ENCODE results near the gene WDR35.
"Not testable (repeated sequence)": the region's sequence is repeated elsewhere in the genome, so short reads cannot be mapped to it uniquely, and the experiment has no call there.

WDR35 gene

DNA sequence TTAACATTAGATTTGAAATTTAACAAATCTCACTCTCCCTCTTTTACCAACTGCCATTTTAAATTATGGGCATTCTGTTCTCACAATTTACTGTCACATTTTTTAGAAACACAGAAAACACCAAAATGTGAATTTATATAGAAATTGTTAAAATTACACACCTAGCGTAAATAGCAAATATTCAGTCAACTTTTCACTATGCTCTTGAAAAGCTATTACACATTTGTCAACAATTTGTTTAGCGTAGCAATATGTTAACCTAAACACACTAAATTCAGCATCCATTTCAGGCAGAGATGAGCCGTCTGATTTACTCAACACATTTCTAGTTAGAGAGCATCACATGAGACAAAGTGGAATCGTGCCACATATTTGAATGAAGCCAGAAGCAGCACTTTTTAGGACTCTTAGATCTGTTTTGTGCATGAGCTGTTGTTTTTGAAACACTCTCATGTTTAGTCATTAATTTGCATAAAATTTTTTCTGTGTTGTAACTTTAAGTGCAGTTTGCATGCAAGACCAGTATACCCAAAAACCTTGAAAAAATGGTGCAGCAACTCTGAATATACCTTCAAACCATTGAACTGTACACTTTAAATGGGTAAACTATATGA is 96.3 kb downstream of the WDR35 start:
- Histone ChIP-seq H3F3A (ENCODE audit: insufficient read depth, low read length) (no peaks in the 10 kb centered on the region), H3K79me2 (ENCODE audit: low read length) (peaks cover 14% of the 10 kb centered on the region), H3K27ac (ENCODE audit: low read length) (no peak overlapping the region), H3K36me3 (replicated peaks; ENCODE audit: insufficient read depth, low read length) (no peaks in the 10 kb centered on the region), H3K9me2 (replicated peaks; ENCODE audit: insufficient read depth, low read length) (no peaks in the 10 kb centered on the region), H3K4me2 (ENCODE audit: low read depth, low read length) (no peak overlapping the region), H3K9me3 (replicated peaks; ENCODE audit: insufficient read depth, low read length) (no peaks in the 10 kb centered on the region), H3K4me3 (ENCODE audit: low read length) (no peak overlapping the region), H2AFZ (ENCODE audit: low read length) (no peak overlapping the region), H3K27me3 (replicated peaks; ENCODE audit: insufficient read depth, low read length) (no peaks in the 10 kb centered on the region), H3K9ac (ENCODE audit: low read length) (no peak overlapping the region), H4K20me1 (ENCODE audit: insufficient read depth, low read length) (0 out of 2 replicates have a peak, but pooled peaks cover 3% of the 10 kb centered on the region), H3K4me1 (ENCODE audit: low read length) (0 out of 2 replicates have a peak, but pooled peaks cover 8% of the 10 kb centered on the region)
- DNase-seq, result no peak
- TF ChIP-seq EZH2 (optimal IDR thresholded peaks at IDR 0.05; ENCODE audit: low read depth, low read length), result no peak
- TF ChIP-seq, protein P1, sequence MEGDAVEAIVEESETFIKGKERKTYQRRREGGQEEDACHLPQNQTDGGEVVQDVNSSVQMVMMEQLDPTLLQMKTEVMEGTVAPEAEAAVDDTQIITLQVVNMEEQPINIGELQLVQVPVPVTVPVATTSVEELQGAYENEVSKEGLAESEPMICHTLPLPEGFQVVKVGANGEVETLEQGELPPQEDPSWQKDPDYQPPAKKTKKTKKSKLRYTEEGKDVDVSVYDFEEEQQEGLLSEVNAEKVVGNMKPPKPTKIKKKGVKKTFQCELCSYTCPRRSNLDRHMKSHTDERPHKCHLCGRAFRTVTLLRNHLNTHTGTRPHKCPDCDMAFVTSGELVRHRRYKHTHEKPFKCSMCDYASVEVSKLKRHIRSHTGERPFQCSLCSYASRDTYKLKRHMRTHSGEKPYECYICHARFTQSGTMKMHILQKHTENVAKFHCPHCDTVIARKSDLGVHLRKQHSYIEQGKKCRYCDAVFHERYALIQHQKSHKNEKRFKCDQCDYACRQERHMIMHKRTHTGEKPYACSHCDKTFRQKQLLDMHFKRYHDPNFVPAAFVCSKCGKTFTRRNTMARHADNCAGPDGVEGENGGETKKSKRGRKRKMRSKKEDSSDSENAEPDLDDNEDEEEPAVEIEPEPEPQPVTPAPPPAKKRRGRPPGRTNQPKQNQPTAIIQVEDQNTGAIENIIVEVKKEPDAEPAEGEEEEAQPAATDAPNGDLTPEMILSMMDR (IDR thresholded peaks at IDR 0.05; ENCODE audit: low read length), result no peak
- no peak for TF ChIP-seq EZH2phosphoT487 (IDR thresholded peaks at IDR 0.05; ENCODE audit: low read length)

GRCh38 chr2:19891971-19892370 is 97.9 kb downstream of the WDR35 start:
- H3K9me3 ChIP-seq (replicated peaks; ENCODE audit: insufficient read depth, low read length); H3K9me2 ChIP-seq (replicated peaks; ENCODE audit: insufficient read depth, low read length); H3K27ac ChIP-seq (ENCODE audit: low read length); H3K9ac ChIP-seq (ENCODE audit: low read length); H3K4me3 ChIP-seq (ENCODE audit: low read length); H3K4me1 ChIP-seq (ENCODE audit: low read length); H2AFZ ChIP-seq (ENCODE audit: low read length); H3K36me3 ChIP-seq (replicated peaks; ENCODE audit: insufficient read depth, low read length); H3F3A ChIP-seq (ENCODE audit: insufficient read depth, low read length); H3K79me2 ChIP-seq (ENCODE audit: low read length); H4K20me1 ChIP-seq (ENCODE audit: insufficient read depth, low read length); DNase-seq; H3K27me3 ChIP-seq (replicated peaks; ENCODE audit: insufficient read depth, low read length); H3K4me2 ChIP-seq (ENCODE audit: low read depth, low read length): not testable (repeated sequence)

GRCh38 chr2:19890104-19890503 is 99.8 kb downstream of the WDR35 start:
- H3K79me2 ChIP-seq (ENCODE audit: low read length), result no peaks in the 10 kb centered on the region
- no peaks in the 10 kb centered on the region for H4K20me1 ChIP-seq (ENCODE audit: insufficient read depth, low read length)
- H3K4me3 ChIP-seq (ENCODE audit: low read length), result no peak overlapping the region
- no peaks in the 10 kb centered on the region for H3K27me3 ChIP-seq (replicated peaks; ENCODE audit: insufficient read depth, low read length)
- no peak overlapping the region for H3K27ac ChIP-seq (ENCODE audit: low read length)
- H3K9ac ChIP-seq (ENCODE audit: low read length), result no peak overlapping the region
- no peaks in the 10 kb centered on the region for H3K9me2 ChIP-seq (replicated peaks; ENCODE audit: insufficient read depth, low read length)
- H3K36me3 ChIP-seq (replicated peaks; ENCODE audit: insufficient read depth, low read length), result no peaks in the 10 kb centered on the region
- DNase-seq, result no peak
- no peak overlapping the region; the same call in 1 of the 2 replicates for H2AFZ ChIP-seq (ENCODE audit: low read length)
- no peak for TF ChIP-seq EZH2 (optimal IDR thresholded peaks at IDR 0.05; ENCODE audit: low read depth, low read length)
- no peak for TF ChIP-seq EZH2phosphoT487 (IDR thresholded peaks at IDR 0.05; ENCODE audit: low read length)
- TF ChIP-seq, protein P1 (IDR thresholded peaks at IDR 0.05; ENCODE audit: low read length), result no peak
- H3K9me3 ChIP-seq (replicated peaks; ENCODE audit: insufficient read depth, low read length), result no peaks in the 10 kb centered on the region
- H3F3A ChIP-seq (ENCODE audit: insufficient read depth, low read length), result no peaks in the 10 kb centered on the region
- H3K4me2 ChIP-seq (ENCODE audit: low read depth, low read length), result no peak overlapping the region
- H3K4me1 ChIP-seq (ENCODE audit: low read length), result 0 out of 2 replicates have a peak, but pooled peaks cover 8% of the 10 kb centered on the region

DNA sequence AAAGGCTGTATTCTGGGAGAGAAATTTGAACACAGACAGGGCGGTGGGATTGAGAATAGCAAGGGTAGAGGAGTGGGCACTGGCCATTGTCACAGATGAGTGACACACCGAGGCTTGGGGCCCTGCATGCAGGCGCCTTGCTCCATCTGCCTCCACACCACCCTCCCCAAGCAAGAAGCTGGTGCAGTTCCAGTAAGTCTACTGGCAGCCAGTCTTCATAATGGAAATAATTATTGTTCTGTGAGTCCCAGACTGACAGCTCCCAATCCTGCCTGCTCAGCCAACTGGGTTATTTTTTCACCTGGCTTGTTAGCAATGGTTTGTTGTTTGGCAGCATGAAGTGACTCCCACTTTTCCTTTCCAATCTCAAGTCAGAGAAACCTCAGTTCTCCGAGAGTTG is 101.1 kb downstream of the WDR35 start:
- Histone ChIP-seq H3K9ac (ENCODE audit: low read length) (no peak overlapping the region), H3K79me2 (ENCODE audit: low read length) (no peaks in the 10 kb centered on the region), H3K9me3 (replicated peaks; ENCODE audit: insufficient read depth, low read length) (no peaks in the 10 kb centered on the region), H3K4me1 (ENCODE audit: low read length) (0 out of 2 replicates have a peak, but pooled peaks cover 8% of the 10 kb centered on the region), H4K20me1 (ENCODE audit: insufficient read depth, low read length) (no peaks in the 10 kb centered on the region), H3K9me2 (replicated peaks; ENCODE audit: insufficient read depth, low read length) (no peaks in the 10 kb centered on the region), H3K4me3 (ENCODE audit: low read length) (no peak overlapping the region), H3K27ac (ENCODE audit: low read length) (no peak overlapping the region), H3K27me3 (replicated peaks; ENCODE audit: insufficient read depth, low read length) (no peaks in the 10 kb centered on the region), H3F3A (ENCODE audit: insufficient read depth, low read length) (no peaks in the 10 kb centered on the region), H3K36me3 (replicated peaks; ENCODE audit: insufficient read depth, low read length) (no peaks in the 10 kb centered on the region), H2AFZ (ENCODE audit: low read length) (0 out of 2 replicates have a peak overlapping the region, but pooled peaks have one; percentile 63), H3K4me2 (ENCODE audit: low read depth, low read length) (peak overlapping the region; percentile 63; the same call in 1 of the 2 replicates)
- no peak for DNase-seq
- TF ChIP-seq EZH2phosphoT487 (IDR thresholded peaks at IDR 0.05; ENCODE audit: low read length) (no peak), EZH2 (optimal IDR thresholded peaks at IDR 0.05; ENCODE audit: low read depth, low read length) (no peak)
- TF ChIP-seq, protein P1 (IDR thresholded peaks at IDR 0.05; ENCODE audit: low read length), result no peak

Measured in MM.1S (cell line).